Measurements from ENCODE around the gene WASF3. TPM values are rescaled to one million over a fixed set of nuclear protein-coding genes. Genes with fewer than 3 reads are reported as not detected.

WASF3 gene
- total RNA-seq, 1 donor from 2014 or later: 25.8 TPM

- Histone ChIP-seq H3K9ac (ENCODE audit: low read length) (no peak overlapping the region), H3K4me2 (ENCODE audit: low read length) (no peak overlapping the region), H3K79me2 (ENCODE audit: insufficient read depth, low read length) (no peaks in the 10 kb centered on the region), H3K36me3 (ENCODE audit: insufficient read depth, low read length) (no peaks in the 10 kb centered on the region), H3K4me3 (ENCODE audit: insufficient read depth, low read depth, low read length) (no peak overlapping the region), H3K9me3 (ENCODE audit: insufficient read depth, low read depth, low read length) (no peaks in the 10 kb centered on the region), H4K20me1 (ENCODE audit: insufficient read depth, low read length) (no peaks in the 10 kb centered on the region), H2AFZ (ENCODE audit: low read depth, low read length) (no peak overlapping the region), H3K27me3 (ENCODE audit: insufficient read depth, low read length) (no peaks in the 10 kb centered on the region), H3K27ac (ENCODE audit: low read depth, low read length) (no peak overlapping the region), H3K4me1 (ENCODE audit: insufficient read depth, low read length) (no peaks in the 10 kb centered on the region)
- Mint-ChIP-seq H3K36me3 (ENCODE audit: low read depth, unreplicated experiment) (peaks cover 1% of the 10 kb centered on the region), H3K9me3 (ENCODE audit: unreplicated experiment) (peaks cover 21% of the 10 kb centered on the region), H3K4me3 (ENCODE audit: unreplicated experiment) (no peak overlapping the region), H3K4me1 (ENCODE audit: low read depth, unreplicated experiment) (no peaks in the 10 kb centered on the region), H3K27me3 (ENCODE audit: low read depth, unreplicated experiment) (peaks cover 20% of the 10 kb centered on the region), H3K27ac (ENCODE audit: unreplicated experiment) (no peak overlapping the region)
- no peak for DNase-seq (ENCODE audit: low read depth)
- TF ChIP-seq CTCF (IDR thresholded peaks at IDR 0.05; ENCODE audit: insufficient read depth, low read depth, low read length) (no peak), EZH2 (IDR thresholded peaks at IDR 0.05; ENCODE audit: insufficient read depth, low read length) (no peak)
- FAIRE-seq: no peak
These were observed 178.2 kb downstream of the WASF3 start for GRCh38 chr13:26735677-26736076.

Other genes starting within 250 kb of the WASF3 start
- gene GPR12, start 203.1 kb downstream of the WASF3 start, total RNA-seq: 0.14 TPM in 1 of 2 replicates, not detected in the other